K562 (cell line): ENCODE measurements around the gene AMH. TPM values are rescaled to one million over a fixed set of nuclear protein-coding genes. Genes with fewer than 3 reads are reported as not detected.

Experiments used
- ADNP ChIP-seq: fragments of 200-800 bp; sonication (Bioruptor generic); IDR thresholded peaks from 2 replicates; pipeline ENCODE4 v1.6.1; 2016; ENCODE audit warnings: missing genetic modification characterization, missing compliant biosample characterization
- ARNT ChIP-seq, 2 experiments: fragments of 450-650 bp; IDR thresholded peaks; 2 replicates each; pipeline ENCODE4 v1.6.1; 2016; ENCODE audit warnings: mild to moderate bottlenecking in 1 of 2
- BACH1 ChIP-seq: fragments of 200-800 bp; sonication (Bioruptor generic); IDR thresholded peaks from 2 replicates; pipeline ENCODE4 v1.6.1; 2016; ENCODE audit warnings: missing genetic modification characterization, missing compliant biosample characterization
- BRD4 ChIP-seq: fragments of 200-600 bp; sonication (generic); IDR thresholded peaks from 2 replicates; pipeline ENCODE4 v1.6.1; 2017; ENCODE audit warnings: inconsistent platforms
- CBX3 ChIP-seq, 2 experiments: IDR thresholded peaks; 1 replicate in 1 of 2; 2 replicates in 1 of 2; pipeline ENCODE4 v1.6.1; 2012; ENCODE audit warnings: inconsistent platforms in 2 of 2, low read length in 2 of 2, borderline replicate concordance in 1 of 2, control low read depth in 1 of 2
- ERF ChIP-seq: fragments of 450-650 bp; formaldehyde crosslinking; IDR thresholded peaks from 2 replicates; pipeline ENCODE4 v1.4.0; 2020; ENCODE audit warnings: mild to moderate bottlenecking, mixed read lengths
- MIER1 ChIP-seq: fragments of 450-650 bp; IDR thresholded peaks from 2 replicates; pipeline ENCODE4 v1.6.1; 2016; ENCODE audit warnings: antibody characterized with exemption, mild to moderate bottlenecking, low read depth
- MTA2 ChIP-seq: fragments of 450-650 bp; IDR thresholded peaks from 2 replicates; pipeline ENCODE4 v1.6.1; 2016; ENCODE audit warnings: low read depth
- MTA3 ChIP-seq: fragments of 450-650 bp; formaldehyde crosslinking; IDR thresholded peaks from 2 replicates; pipeline ENCODE4 v1.6.1; 2017; ENCODE audit warnings: mild to moderate bottlenecking, borderline replicate concordance
- MTF1 ChIP-seq: fragments of 250-450 bp; sonication (Bioruptor Pico); IDR thresholded peaks from 2 replicates; pipeline ENCODE4 v1.9.0; 2021; ENCODE audit warnings: moderate library complexity, mild to moderate bottlenecking, inconsistent platforms, borderline replicate concordance
- NBN ChIP-seq: fragments of 450-650 bp; IDR thresholded peaks from 2 replicates; pipeline ENCODE4 v1.6.1; 2016; ENCODE audit warnings: low read depth, mild to moderate bottlenecking
- NONO ChIP-seq, 2 experiments: fragments of 200-400 bp in 1 of 2; fragments of 450-650 bp in 1 of 2; formaldehyde crosslinking in 1 of 2; IDR thresholded peaks; 2 replicates each; pipeline ENCODE4 v1.6.1; 2017; ENCODE audit warnings: low read depth in 2 of 2, mild to moderate bottlenecking in 2 of 2, moderate library complexity in 2 of 2, low read length in 1 of 2
- POLR2AphosphoS2 ChIP-seq: IDR thresholded peaks from 2 replicates; pipeline ENCODE4 v1.6.1; 2012; ENCODE audit warnings: low read length, improper control_type of control experiment
- SMAD2 ChIP-seq: fragments of 150-350 bp; IDR thresholded peaks from 2 replicates; pipeline ENCODE4 v1.6.1; 2014; ENCODE audit warnings: low read depth, mild to moderate bottlenecking, low read length
- SMAD3 ChIP-seq: fragments of 450-650 bp; formaldehyde crosslinking; conservative IDR thresholded peaks from 2 replicates; pipeline ENCODE4 v1.4.0; 2020; ENCODE audit warnings: mild to moderate bottlenecking
- SMARCB1 ChIP-seq: IDR thresholded peaks from 2 replicates; pipeline ENCODE4 v1.6.1; 2011; ENCODE audit warnings: improper control_type of control experiment, low read depth; ENCODE audit not compliant: insufficient read length
- SP1 ChIP-seq: sonication (generic); formaldehyde crosslinking; IDR thresholded peaks from 2 replicates; pipeline ENCODE4 v1.8.1; 2022; ENCODE audit warnings: mild to moderate bottlenecking, missing genetic modification reagents
- ZKSCAN1 ChIP-seq: fragments of 150-350 bp; IDR thresholded peaks from 2 replicates; pipeline ENCODE4 v1.6.1; 2016; ENCODE audit warnings: low read depth, low read length
- polyA plus RNA-seq, 8 experiments: library from polyadenylated mRNA; depleted of rRNA in 4 of 8; stranded (reverse) in 5 of 8; unstranded in 3 of 8; fragments of >200 nt; fragmentation: Nextera tagmentation in 2 of 8; fragmentation: Illumina TruSeq in 1 of 8; extraction: Ambion mirVana in 2 of 8; extraction: Trizol in 1 of 8; gene quantifications; 2 replicates each; pipeline versions ENCODE4 v1.2.1 to v1.2.3, GENCODE V29; 2011 to 2014; ENCODE audit warnings: inconsistent platforms in 1 of 8, missing spikeins in 1 of 8
- total RNA-seq, 7 experiments: library from RNA; depleted of rRNA in 6 of 7; stranded (reverse); fragments of >200 nt in 6 of 7; fragmentation: Illumina TruSeq in 2 of 7; extraction: Trizol in 2 of 7; gene quantifications; 2 replicates each; pipeline versions ENCODE4 v1.2.1 to v1.2.3, GENCODE V29; 2011 to 2021; ENCODE audit warnings: low replicate concordance in 1 of 7
- TF ChIP-seq, protein P1 (sequence below): sonication (generic); formaldehyde crosslinking; IDR thresholded peaks from 2 replicates; pipeline ENCODE4 v1.8.0; 2023; ENCODE audit warnings: missing genetic modification reagents, mild to moderate bottlenecking, borderline replicate concordance
- TF ChIP-seq, protein P2 (sequence below): fragments of 450-650 bp; formaldehyde crosslinking; IDR thresholded peaks from 2 replicates; pipeline ENCODE4 v1.4.0; 2022; ENCODE audit warnings: missing genetic modification characterization

AMH gene
- total and polyA plus RNA-seq, 9 of the 15 experiments (the other 6 are each of a cell fraction or from before 2014, with no cell fraction given) = 0.29 to 27.4 (median 2.6) TPM; not detected in 2

DNA sequence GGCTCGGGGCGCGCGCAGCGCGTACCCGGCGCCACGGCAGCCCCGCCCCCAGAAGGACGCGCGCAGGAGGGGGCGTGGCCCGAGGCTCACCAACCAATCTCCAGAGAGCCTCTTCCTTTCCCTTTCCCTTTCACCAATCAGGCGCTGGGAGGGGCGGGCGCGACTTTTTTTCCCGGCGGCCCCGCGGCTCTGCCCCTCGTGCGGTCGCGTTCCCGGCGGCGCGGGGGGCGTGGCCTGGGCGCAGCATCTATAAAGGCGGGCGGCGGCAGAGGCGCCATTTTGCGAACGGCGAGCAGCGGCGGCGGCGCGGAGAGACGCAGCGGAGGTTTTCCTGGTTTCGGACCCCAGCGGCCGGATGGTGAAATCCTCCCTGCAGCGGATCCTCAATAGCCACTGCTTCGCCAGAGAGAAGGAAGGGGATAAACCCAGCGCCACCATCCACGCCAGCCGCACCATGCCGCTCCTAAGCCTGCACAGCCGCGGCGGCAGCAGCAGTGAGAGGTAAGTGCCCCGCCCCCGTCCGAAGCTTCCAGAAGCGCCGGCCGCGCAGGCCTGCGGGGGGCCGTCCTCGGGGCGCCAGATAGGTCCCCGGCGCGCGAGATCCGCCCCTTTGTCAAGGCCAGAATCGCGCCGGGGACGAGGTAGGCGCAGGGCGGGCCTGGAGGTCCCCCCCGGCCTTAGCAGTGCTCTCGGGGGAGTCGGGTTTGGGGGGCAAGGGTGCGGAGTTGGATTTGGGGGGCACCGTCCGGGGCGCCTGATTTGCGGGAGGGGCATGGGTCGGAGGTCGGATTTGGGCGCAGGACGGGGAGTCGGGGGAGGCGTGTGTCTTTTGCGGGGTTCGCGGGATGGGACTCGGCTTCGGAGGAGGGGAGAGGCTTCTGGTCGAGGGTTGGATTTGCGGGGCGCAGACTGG, 20.4 kb downstream of the AMH start (continued):
- TF ChIP-seq NONO (IDR thresholded peaks at IDR 0.05; ENCODE audit: low read depth in 2 of 2, low read length in 1 of 2) (peak; percentile 66 to 94; a peak in 3 of 4 replicates), POLR2AphosphoS2 (peak; percentile 96; the same call in 1 of the 2 replicates), CBX3 (IDR thresholded peaks at IDR 0.05; ENCODE audit: borderline replicate concordance in 1 of 2, low read length in 2 of 2) (no peak), MTF1 (CRISPR knock-in tag) (no peak), SMAD3 (CRISPR knock-in tag) (no peak), SMAD2 (no peak), ARNT (IDR thresholded peaks at IDR 0.05) (no peak), MTA2 (no peak), ADNP (no peak), ZKSCAN1 (no peak), NBN (peak; percentile 75), BRD4 (peak; percentile 68; the same call in 1 of the 2 replicates), SMARCB1 (no peak), MTA3 (peak; percentile 100), MIER1 (peak; percentile 50; the same call in 1 of the 2 replicates), BACH1 (tag) (no peak; the same call in 1 of the 2 replicates), ERF (no peak), SP1 (peak; percentile 100)
- TF ChIP-seq, protein P1, sequence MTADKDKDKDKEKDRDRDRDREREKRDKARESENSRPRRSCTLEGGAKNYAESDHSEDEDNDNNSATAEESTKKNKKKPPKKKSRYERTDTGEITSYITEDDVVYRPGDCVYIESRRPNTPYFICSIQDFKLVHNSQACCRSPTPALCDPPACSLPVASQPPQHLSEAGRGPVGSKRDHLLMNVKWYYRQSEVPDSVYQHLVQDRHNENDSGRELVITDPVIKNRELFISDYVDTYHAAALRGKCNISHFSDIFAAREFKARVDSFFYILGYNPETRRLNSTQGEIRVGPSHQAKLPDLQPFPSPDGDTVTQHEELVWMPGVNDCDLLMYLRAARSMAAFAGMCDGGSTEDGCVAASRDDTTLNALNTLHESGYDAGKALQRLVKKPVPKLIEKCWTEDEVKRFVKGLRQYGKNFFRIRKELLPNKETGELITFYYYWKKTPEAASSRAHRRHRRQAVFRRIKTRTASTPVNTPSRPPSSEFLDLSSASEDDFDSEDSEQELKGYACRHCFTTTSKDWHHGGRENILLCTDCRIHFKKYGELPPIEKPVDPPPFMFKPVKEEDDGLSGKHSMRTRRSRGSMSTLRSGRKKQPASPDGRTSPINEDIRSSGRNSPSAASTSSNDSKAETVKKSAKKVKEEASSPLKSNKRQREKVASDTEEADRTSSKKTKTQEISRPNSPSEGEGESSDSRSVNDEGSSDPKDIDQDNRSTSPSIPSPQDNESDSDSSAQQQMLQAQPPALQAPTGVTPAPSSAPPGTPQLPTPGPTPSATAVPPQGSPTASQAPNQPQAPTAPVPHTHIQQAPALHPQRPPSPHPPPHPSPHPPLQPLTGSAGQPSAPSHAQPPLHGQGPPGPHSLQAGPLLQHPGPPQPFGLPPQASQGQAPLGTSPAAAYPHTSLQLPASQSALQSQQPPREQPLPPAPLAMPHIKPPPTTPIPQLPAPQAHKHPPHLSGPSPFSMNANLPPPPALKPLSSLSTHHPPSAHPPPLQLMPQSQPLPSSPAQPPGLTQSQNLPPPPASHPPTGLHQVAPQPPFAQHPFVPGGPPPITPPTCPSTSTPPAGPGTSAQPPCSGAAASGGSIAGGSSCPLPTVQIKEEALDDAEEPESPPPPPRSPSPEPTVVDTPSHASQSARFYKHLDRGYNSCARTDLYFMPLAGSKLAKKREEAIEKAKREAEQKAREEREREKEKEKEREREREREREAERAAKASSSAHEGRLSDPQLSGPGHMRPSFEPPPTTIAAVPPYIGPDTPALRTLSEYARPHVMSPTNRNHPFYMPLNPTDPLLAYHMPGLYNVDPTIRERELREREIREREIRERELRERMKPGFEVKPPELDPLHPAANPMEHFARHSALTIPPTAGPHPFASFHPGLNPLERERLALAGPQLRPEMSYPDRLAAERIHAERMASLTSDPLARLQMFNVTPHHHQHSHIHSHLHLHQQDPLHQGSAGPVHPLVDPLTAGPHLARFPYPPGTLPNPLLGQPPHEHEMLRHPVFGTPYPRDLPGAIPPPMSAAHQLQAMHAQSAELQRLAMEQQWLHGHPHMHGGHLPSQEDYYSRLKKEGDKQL (CRISPR knock-in tag) = peak; percentile 28; the same call in 1 of the 2 replicates
- TF ChIP-seq, protein P2, sequence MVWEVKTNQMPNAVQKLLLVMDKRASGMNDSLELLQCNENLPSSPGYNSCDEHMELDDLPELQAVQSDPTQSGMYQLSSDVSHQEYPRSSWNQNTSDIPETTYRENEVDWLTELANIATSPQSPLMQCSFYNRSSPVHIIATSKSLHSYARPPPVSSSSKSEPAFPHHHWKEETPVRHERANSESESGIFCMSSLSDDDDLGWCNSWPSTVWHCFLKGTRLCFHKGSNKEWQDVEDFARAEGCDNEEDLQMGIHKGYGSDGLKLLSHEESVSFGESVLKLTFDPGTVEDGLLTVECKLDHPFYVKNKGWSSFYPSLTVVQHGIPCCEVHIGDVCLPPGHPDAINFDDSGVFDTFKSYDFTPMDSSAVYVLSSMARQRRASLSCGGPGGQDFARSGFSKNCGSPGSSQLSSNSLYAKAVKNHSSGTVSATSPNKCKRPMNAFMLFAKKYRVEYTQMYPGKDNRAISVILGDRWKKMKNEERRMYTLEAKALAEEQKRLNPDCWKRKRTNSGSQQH (CRISPR knock-in tag) = peak; percentile 66; the same call in 1 of the 2 replicates
